Endodermal cell (in vitro differentiated cells): Measurements from ENCODE around the gene CDC42. TPM values are rescaled to one million over a fixed set of nuclear protein-coding genes. Genes with fewer than 3 reads are reported as not detected.

Experiments used
- DNase-seq: peaks from one replicate; pipeline ENCODE4 v3.0.0-alpha.2; 2017
- H3K27ac ChIP-seq: 2 replicates; pipeline ENCODE4 v1.5.1; 2013; ENCODE audit warnings: mild to moderate bottlenecking, low read depth, low read length, moderate library complexity
- H3K27me3 ChIP-seq: 2 replicates; pipeline ENCODE4 v1.6.1; 2013; ENCODE audit warnings: mild to moderate bottlenecking, low read length, moderate library complexity; ENCODE audit not compliant: insufficient read depth, control insufficient read depth, poor library complexity, severe bottlenecking
- H3K36me3 ChIP-seq: 2 replicates; pipeline ENCODE4 v1.7.0; 2013; ENCODE audit warnings: mild to moderate bottlenecking, low read length, moderate library complexity; ENCODE audit not compliant: control insufficient read depth, insufficient read depth
- H3K4me1 ChIP-seq: one replicate; pipeline ENCODE4 v1.7.0; 2013; ENCODE audit warnings: low read length; ENCODE audit not compliant: control insufficient read depth, insufficient read depth
- H3K4me3 ChIP-seq: 2 replicates; pipeline ENCODE4 v1.5.1; 2013; ENCODE audit warnings: mild to moderate bottlenecking, low read length, moderate library complexity
- H3K9ac ChIP-seq: 2 replicates; pipeline ENCODE4 v1.6.1; 2013; ENCODE audit warnings: mild to moderate bottlenecking, low read length, moderate library complexity; ENCODE audit not compliant: poor library complexity, severe bottlenecking; ENCODE audit errors: extremely low read depth
- H3K9me3 ChIP-seq: 2 replicates; pipeline ENCODE4 v1.6.1; 2013; ENCODE audit warnings: mild to moderate bottlenecking, low read length, moderate library complexity; ENCODE audit not compliant: control insufficient read depth
- H3K27ac Mint-ChIP-seq: 2 replicates; pipeline ENCODE4 v1.8.0; 2020; ENCODE audit warnings: mixed read lengths
- H3K27me3 Mint-ChIP-seq: 2 replicates; pipeline ENCODE4 v1.8.0; 2021; ENCODE audit warnings: mild to moderate bottlenecking, mixed read lengths; ENCODE audit not compliant: insufficient read depth
- H3K36me3 Mint-ChIP-seq: 2 replicates; pipeline ENCODE4 v1.8.0; 2020; ENCODE audit warnings: low read depth, mixed read lengths
- H3K4me1 Mint-ChIP-seq: 2 replicates; pipeline ENCODE4 v1.8.0; 2020; ENCODE audit warnings: mixed read lengths
- H3K4me3 Mint-ChIP-seq: 2 replicates; pipeline ENCODE4 v1.8.0; 2020; ENCODE audit warnings: mild to moderate bottlenecking, moderate library complexity, mixed read lengths
- H3K9me3 Mint-ChIP-seq: 2 replicates; pipeline ENCODE4 v1.8.0; 2020; ENCODE audit warnings: mild to moderate bottlenecking, mixed read lengths
- WGBS, 2 experiments: methylation state at CpG; one replicate each; pipeline versions ENCODE4 v1.1.5 to v1.1.7; 2013; ENCODE audit warnings: missing lambda C conversion rate in 2 of 2, mixed read lengths in 1 of 2; ENCODE audit not compliant: insufficient coverage in 1 of 2, insufficient read length in 1 of 2; 5-methylcytosine and 5-hydroxymethylcytosine counted together
- total RNA-seq, 2 donors: library from RNA; stranded (reverse); fragmentation: NEBNext Ultra II Directional in 1 of 2; extraction: Animal tissue kit (Norgen Biotek cat#: 25700) in 1 of 2; gene quantifications; 2 replicates in 1 of 2; 3 replicates in 1 of 2; pipeline ENCODE4 v1.2.1, GENCODE V29; 2021
- TF ChIP-seq, protein P1 (sequence below): fragments of 200-600 bp; sonication (generic); conservative IDR thresholded peaks from 2 replicates; pipeline ENCODE4 v1.5.0; 2021; ENCODE audit warnings: antibody characterized with exemption, mild to moderate bottlenecking

Gene CDC42
- total RNA-seq, 2 donors from 2014 or later: 274 to 283 TPM

GRCh38 chr1:22050330-22050729, 2.2 kb upstream of the CDC42 start:
- Histone ChIP-seq H3K27ac (no peak overlapping the region), H3K36me3 (peaks cover 13% of the 10 kb centered on the region), H3K27me3 (no peaks in the 10 kb centered on the region), H3K4me1 (peaks cover 5% of the 10 kb centered on the region), H3K9me3 (no peaks in the 10 kb centered on the region), H3K9ac (no peak overlapping the region), H3K4me3 (no peak overlapping the region)
- Mint-ChIP-seq H3K36me3 (peaks cover 11% of the 10 kb centered on the region), H3K27me3 (no peaks in the 10 kb centered on the region), H3K4me3 (no peak overlapping the region), H3K4me1 (peaks cover 9% of the 10 kb centered on the region), H3K27ac (no peak overlapping the region), H3K9me3 (no peaks in the 10 kb centered on the region)
- TF ChIP-seq, protein P1, sequence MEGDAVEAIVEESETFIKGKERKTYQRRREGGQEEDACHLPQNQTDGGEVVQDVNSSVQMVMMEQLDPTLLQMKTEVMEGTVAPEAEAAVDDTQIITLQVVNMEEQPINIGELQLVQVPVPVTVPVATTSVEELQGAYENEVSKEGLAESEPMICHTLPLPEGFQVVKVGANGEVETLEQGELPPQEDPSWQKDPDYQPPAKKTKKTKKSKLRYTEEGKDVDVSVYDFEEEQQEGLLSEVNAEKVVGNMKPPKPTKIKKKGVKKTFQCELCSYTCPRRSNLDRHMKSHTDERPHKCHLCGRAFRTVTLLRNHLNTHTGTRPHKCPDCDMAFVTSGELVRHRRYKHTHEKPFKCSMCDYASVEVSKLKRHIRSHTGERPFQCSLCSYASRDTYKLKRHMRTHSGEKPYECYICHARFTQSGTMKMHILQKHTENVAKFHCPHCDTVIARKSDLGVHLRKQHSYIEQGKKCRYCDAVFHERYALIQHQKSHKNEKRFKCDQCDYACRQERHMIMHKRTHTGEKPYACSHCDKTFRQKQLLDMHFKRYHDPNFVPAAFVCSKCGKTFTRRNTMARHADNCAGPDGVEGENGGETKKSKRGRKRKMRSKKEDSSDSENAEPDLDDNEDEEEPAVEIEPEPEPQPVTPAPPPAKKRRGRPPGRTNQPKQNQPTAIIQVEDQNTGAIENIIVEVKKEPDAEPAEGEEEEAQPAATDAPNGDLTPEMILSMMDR: no peak
- 94 to 96% methylated on average over 2 to 3 of the region's 3 CpGs for WGBS, 2 experiments
- DNase-seq: no peak

DNA sequence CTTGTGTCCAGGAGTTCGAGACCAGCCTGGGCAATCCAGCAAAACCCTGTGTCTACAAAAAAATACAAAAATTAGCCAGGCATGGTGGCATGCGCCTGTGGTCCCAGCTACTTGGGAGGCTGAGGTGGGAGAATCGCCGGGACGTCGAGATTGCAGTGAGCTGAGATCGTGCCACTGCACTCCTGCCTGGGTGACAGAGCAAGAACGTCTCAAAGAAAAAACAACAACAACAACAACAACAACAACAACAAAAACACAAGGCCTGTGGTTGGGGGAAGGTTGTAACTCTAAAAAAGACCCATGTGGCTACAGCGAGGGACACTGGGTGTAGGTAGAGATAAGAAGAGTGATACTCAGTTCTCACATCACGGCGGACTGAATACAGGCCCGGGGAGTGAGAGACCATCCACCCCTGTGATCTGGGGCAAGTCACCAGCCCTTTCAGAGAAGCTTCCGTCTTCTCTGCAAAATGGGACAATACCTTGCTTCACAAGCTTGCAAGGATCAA, 848 bp upstream of the CDC42 start:
- DNase-seq: no peak
- Mint-ChIP-seq H3K27ac (no peak overlapping the region), H3K9me3 (no peaks in the 10 kb centered on the region), H3K4me3 (peak overlapping the region; percentile 91), H3K27me3 (no peaks in the 10 kb centered on the region), H3K36me3 (peaks cover 22% of the 10 kb centered on the region), H3K4me1 (peaks cover 11% of the 10 kb centered on the region)
- Histone ChIP-seq H3K27me3 (no peaks in the 10 kb centered on the region), H3K27ac (no peak overlapping the region), H3K9ac (no peak overlapping the region), H3K9me3 (no peaks in the 10 kb centered on the region), H3K36me3 (peaks cover 26% of the 10 kb centered on the region), H3K4me1 (peaks cover 5% of the 10 kb centered on the region), H3K4me3 (no peak overlapping the region)
- TF ChIP-seq, protein P1: no peak
- 91 to 99% methylated on average over 7 to 12 of the region's 13 CpGs for WGBS, 2 experiments

DNA sequence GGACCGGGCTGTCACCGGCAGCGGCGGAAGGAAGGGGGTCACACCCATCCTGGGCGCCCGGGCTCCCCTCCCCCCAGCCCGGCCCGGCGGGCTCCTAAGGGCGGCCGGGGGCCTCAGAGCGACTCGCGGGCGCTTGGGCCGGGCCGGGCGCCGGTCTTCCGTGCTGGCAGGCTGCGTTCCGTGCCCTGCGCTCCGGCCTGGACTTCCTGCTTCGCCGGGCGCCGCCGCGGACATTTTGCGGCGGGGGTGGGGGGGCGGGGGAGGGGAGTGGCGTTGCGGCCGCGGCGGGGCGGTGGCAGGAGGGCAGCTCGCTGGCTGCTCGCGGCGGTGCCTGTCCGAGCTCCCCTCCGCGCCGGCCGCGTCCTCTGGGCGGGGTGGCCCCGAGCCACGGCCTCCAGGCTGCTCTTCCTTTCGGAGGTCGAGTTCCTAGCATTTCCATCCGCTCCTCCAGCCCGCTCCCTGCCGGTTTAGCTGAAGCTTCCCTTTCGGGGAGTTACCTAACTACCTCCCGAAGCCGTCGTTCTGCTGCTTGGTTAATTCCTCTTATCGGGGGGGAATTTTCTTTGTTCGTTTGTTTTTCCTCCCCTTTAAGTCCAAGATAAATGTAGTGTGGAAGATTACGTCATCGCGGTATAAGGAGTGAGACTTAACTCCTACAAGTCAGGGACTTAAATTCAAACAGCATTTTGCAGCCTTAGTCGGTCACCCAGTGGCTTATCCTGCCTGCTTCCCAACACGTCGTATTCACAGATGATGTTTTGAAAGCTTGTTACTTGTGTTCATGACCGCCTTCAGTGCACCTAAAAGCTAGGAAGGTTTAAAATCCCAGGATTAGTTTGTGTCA, 730 bp downstream of the CDC42 start:
- Histone ChIP-seq H3K9ac (peak overlapping the region; percentile 99), H3K27me3 (no peaks in the 10 kb centered on the region), H3K4me1 (peaks cover 5% of the 10 kb centered on the region), H3K36me3 (peaks cover 42% of the 10 kb centered on the region), H3K4me3 (peak overlapping the region; percentile 99), H3K9me3 (no peaks in the 10 kb centered on the region), H3K27ac (peak overlapping the region; percentile 97)
- H3K36me3 Mint-ChIP-seq: peaks cover 36% of the 10 kb centered on the region
- peak overlapping the region; percentile 99 for H3K27ac Mint-ChIP-seq
- H3K27me3 Mint-ChIP-seq: no peaks in the 10 kb centered on the region
- TF ChIP-seq, protein P1: no peak
- peak; percentile 86 for DNase-seq
- peak overlapping the region; percentile 91 for H3K4me3 Mint-ChIP-seq
- peaks cover 11% of the 10 kb centered on the region for H3K4me1 Mint-ChIP-seq
- H3K9me3 Mint-ChIP-seq: no peaks in the 10 kb centered on the region
- WGBS, 2 experiments: 0 to 1% methylated on average over 28 to 65 of the region's 70 CpGs
